ENCODE measurements around the gene CATSPER3.

Gene CATSPER3

GRCh38 chr5:134967607-134968006 lies at the start of gene CATSPER3:
Gene CATSPER3 (plus strand): TSS chr5:134967907. CDS start chr5:134967992, 85 bp downstream.
- DNase-seq (ENCODE audit: low read depth in 2 of 2): no peak

GRCh38 chr5:134918861-134919260 lies 48.8 kb upstream of the CATSPER3 start:
- DNase-seq (ENCODE audit: low read depth in 2 of 2): no peak

GRCh38 chr5:134920848-134921575 lies 46.7 kb upstream of the CATSPER3 start:
- DNase-seq (ENCODE audit: low read depth in 2 of 2): no peak

GRCh38 chr5:134932508-134932907 lies 35.2 kb upstream of the CATSPER3 start:
- DNase-seq (ENCODE audit: low read depth in 2 of 2): no peak

- DNase-seq (ENCODE audit: low read depth in 2 of 2): no peak
Observed at GRCh38 chr5:134934202-134934601, 33.5 kb upstream of the CATSPER3 start.

- no peak for DNase-seq (ENCODE audit: low read depth in 2 of 2)
Observed at GRCh38 chr5:134935711-134936602, 31.8 kb upstream of the CATSPER3 start.

- DNase-seq (ENCODE audit: low read depth in 2 of 2): no peak
Observed at GRCh38 chr5:134937526-134937925, 30.2 kb upstream of the CATSPER3 start.

- no peak for DNase-seq (ENCODE audit: low read depth in 2 of 2)
Observed at GRCh38 chr5:134938030-134938429, 29.7 kb upstream of the CATSPER3 start.

GRCh38 chr5:134939500-134939899 lies 28.2 kb upstream of the CATSPER3 start:
- no peak for DNase-seq (ENCODE audit: low read depth in 2 of 2)

GRCh38 chr5:134943547-134943946 lies 24.2 kb upstream of the CATSPER3 start:
- no peak for DNase-seq (ENCODE audit: low read depth in 2 of 2)

GRCh38 chr5:134944630-134945029 lies 23.1 kb upstream of the CATSPER3 start:
- no peak for DNase-seq (ENCODE audit: low read depth in 2 of 2)

- DNase-seq (ENCODE audit: low read depth in 2 of 2): no peak
Observed at GRCh38 chr5:134945041-134945440, 22.7 kb upstream of the CATSPER3 start.

GRCh38 chr5:134948911-134949310 lies 18.8 kb upstream of the CATSPER3 start:
- no peak for DNase-seq (ENCODE audit: low read depth in 2 of 2)

GRCh38 chr5:134949316-134949715 lies 18.4 kb upstream of the CATSPER3 start:
- no peak for DNase-seq (ENCODE audit: low read depth in 2 of 2)

GRCh38 chr5:134957920-134958608 lies 9.6 kb upstream of the CATSPER3 start:
- DNase-seq (ENCODE audit: low read depth in 2 of 2): no peak

- DNase-seq (ENCODE audit: low read depth in 2 of 2): no peak
Observed at GRCh38 chr5:134958755-134959154, 9.0 kb upstream of the CATSPER3 start.

- DNase-seq (ENCODE audit: low read depth in 2 of 2): no peak
Observed at GRCh38 chr5:134963098-134963497, 4.6 kb upstream of the CATSPER3 start.

- no peak for DNase-seq (ENCODE audit: low read depth in 2 of 2)
Observed at GRCh38 chr5:134964359-134965270, 3.1 kb upstream of the CATSPER3 start.

GRCh38 chr5:134965271-134965825 lies 2.4 kb upstream of the CATSPER3 start:
- DNase-seq (ENCODE audit: low read depth in 2 of 2): no peak

- no peak for DNase-seq (ENCODE audit: low read depth in 2 of 2)
Observed at GRCh38 chr5:134968055-134968454, 348 bp downstream of the CATSPER3 start.

- no peak for DNase-seq (ENCODE audit: low read depth in 2 of 2)
Observed at GRCh38 chr5:134969166-134969565, 1.5 kb downstream of the CATSPER3 start.
